Nephron (organoid): ENCODE results near the gene C2CD2.

Experiments
- H3K27ac Mint-ChIP-seq, 3 experiments: 2 replicates each; pipeline ENCODE4 v1.8.0; 2020; ENCODE audit warnings: mixed read lengths in 3 of 3, mild to moderate bottlenecking in 2 of 3, moderate library complexity in 1 of 3
- H3K27me3 Mint-ChIP-seq: 2 replicates; pipeline ENCODE4 v1.8.0; 2021; ENCODE audit warnings: low read depth, mild to moderate bottlenecking, moderate library complexity, mixed read lengths
- H3K36me3 Mint-ChIP-seq: 2 replicates; pipeline ENCODE4 v1.8.0; 2020; ENCODE audit warnings: low read depth, mixed read lengths
- H3K4me1 Mint-ChIP-seq: 2 replicates; pipeline ENCODE4 v1.8.0; 2020; ENCODE audit warnings: mixed read lengths
- H3K4me3 Mint-ChIP-seq, 3 experiments: 2 replicates each; pipeline ENCODE4 v1.8.0; 2020; ENCODE audit warnings: mild to moderate bottlenecking in 3 of 3, mixed read lengths in 3 of 3, moderate library complexity in 2 of 3
- H3K9me3 Mint-ChIP-seq: 2 replicates; pipeline ENCODE4 v1.8.0; 2020; ENCODE audit warnings: mixed read lengths
- TF ChIP-seq, protein P1 (sequence below), 3 experiments: fragments of 200-600 bp; sonication (generic); IDR thresholded peaks; one replicate each; pipeline ENCODE4 v1.5.0; 2021; ENCODE audit warnings: antibody characterized with exemption in 3 of 3; ENCODE audit not compliant: unreplicated experiment in 3 of 3

Gene C2CD2

DNA sequence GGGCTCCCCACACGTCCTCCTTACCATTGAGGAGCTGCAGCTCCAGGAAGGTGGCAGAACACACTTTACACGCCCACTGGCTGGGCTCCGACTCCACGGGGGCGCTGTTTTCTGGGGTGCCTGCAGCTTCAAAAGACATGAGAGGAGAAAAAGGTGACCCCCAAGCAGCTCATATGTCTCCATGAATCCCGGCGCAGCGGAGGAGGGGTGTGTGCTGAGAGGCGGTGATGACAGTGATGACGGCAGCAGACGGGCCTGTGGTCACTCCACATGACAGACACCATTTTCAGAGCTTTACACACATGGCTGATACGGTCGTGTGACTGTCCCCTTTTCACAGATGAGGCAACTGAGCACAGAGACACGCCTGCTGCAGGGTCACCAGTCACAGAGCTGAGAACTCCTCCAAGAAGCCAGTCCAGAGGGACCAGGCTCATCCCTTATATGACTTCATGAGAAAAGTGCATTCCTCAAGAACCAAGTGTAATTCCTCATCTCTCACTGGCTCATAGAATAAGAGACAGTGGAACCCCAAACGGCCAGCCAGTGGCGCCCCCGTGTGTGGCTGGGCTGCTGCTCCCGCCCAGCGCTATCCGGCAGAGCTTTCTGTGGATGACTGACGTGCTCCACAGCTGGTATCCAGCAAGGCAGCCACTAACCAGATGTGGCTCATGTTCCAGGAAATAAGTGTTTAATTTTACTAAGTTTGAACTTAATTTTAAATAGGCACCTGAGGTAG, 106.6 kb downstream of the C2CD2 start:
- Mint-ChIP-seq H3K4me3 (no peak overlapping the region), H3K27ac (no peak overlapping the region), H3K4me1 (no peaks in the 10 kb centered on the region), H3K36me3 (peaks cover 22% of the 10 kb centered on the region), H3K9me3 (peaks cover 4% of the 10 kb centered on the region), H3K27me3 (no peaks in the 10 kb centered on the region)
- TF ChIP-seq, protein P1, sequence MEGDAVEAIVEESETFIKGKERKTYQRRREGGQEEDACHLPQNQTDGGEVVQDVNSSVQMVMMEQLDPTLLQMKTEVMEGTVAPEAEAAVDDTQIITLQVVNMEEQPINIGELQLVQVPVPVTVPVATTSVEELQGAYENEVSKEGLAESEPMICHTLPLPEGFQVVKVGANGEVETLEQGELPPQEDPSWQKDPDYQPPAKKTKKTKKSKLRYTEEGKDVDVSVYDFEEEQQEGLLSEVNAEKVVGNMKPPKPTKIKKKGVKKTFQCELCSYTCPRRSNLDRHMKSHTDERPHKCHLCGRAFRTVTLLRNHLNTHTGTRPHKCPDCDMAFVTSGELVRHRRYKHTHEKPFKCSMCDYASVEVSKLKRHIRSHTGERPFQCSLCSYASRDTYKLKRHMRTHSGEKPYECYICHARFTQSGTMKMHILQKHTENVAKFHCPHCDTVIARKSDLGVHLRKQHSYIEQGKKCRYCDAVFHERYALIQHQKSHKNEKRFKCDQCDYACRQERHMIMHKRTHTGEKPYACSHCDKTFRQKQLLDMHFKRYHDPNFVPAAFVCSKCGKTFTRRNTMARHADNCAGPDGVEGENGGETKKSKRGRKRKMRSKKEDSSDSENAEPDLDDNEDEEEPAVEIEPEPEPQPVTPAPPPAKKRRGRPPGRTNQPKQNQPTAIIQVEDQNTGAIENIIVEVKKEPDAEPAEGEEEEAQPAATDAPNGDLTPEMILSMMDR (IDR thresholded peaks at IDR 0.05; ENCODE audit: unreplicated experiment in 3 of 3): peak in 1 of 3 experiments; percentile 6

DNA sequence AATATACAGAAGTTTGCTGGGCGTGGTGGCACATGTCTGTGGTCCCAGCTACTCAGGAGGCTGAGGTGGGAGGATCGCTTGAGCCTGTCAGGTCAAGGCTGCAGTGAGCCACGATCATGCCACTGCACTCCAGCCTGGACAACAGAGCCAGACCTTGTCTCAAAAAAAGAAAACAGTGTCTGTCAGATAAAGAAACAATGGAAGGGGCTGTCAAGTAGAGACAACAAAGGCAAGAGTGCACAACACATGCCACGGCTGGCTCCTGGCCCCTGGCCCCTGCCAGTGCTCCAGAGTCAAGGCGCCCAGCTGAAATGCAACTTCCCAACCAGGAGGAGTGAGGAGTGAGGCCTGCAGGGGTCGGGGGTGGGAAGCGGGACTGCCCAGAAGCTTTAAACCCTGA, 107.3 kb downstream of the C2CD2 start:
- Mint-ChIP-seq H3K4me1 (no peaks in the 10 kb centered on the region), H3K36me3 (peaks cover 29% of the 10 kb centered on the region), H3K27me3 (no peaks in the 10 kb centered on the region), H3K9me3 (peaks cover 7% of the 10 kb centered on the region), H3K4me3 (no peak overlapping the region), H3K27ac (no peak overlapping the region)
- TF ChIP-seq, protein P1 (IDR thresholded peaks at IDR 0.05; ENCODE audit: unreplicated experiment in 3 of 3): no peak

DNA sequence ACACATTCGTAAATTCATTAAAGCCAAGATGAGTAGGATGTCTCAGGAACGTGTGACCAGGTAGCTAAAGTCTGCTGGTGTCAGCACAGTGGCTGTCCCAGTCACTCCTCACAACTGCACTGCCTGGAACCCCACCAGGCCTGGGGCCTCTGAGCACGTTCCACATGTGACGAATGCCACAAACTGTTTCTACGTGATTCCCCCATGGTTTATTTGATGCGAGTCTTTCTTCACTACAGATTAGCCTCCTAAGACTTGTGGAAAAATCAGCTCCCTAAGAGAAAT, 107.8 kb downstream of the C2CD2 start:
- peaks cover 30% of the 10 kb centered on the region for H3K36me3 Mint-ChIP-seq
- peaks cover 12% of the 10 kb centered on the region for H3K9me3 Mint-ChIP-seq
- H3K27ac Mint-ChIP-seq: no peak overlapping the region
- H3K4me1 Mint-ChIP-seq: no peaks in the 10 kb centered on the region
- TF ChIP-seq, protein P1 (IDR thresholded peaks at IDR 0.05; ENCODE audit: unreplicated experiment in 3 of 3): no peak
- H3K4me3 Mint-ChIP-seq: no peak overlapping the region
- no peaks in the 10 kb centered on the region for H3K27me3 Mint-ChIP-seq

DNA sequence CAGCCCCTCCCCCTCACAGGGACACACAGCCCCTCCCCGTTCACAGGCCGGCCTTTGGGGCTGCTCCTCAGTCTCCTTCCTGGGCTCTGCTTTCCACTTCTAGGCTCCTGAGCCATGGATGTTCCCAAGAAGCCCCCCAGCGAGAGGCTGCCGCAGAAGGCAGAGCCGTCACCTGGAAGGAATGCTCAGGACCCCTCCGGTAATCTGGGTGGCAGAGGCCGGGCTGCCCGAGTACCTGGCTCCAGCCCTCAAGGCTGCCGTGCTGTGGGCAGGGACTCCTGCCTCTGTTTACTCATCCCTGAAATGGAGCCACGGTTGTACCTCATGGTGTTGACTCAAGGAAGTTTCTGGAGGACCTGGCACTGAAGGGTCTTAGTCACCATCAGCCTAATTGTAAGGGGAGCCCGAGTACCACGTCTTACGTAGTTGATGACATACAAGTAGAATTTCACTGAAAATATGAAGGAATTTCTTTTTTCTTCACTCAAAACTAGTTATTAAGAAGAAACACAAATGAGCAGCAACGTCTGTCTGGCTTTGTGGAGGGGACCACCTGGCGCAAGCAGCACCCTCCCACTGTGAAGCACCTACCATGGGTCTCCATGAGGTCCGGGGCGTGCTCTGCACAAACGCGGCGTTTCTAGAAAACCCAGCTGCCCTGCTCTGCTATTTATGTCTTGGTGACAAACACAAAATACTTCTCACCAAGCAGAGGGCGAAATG, 108.3 kb downstream of the C2CD2 start:
- peaks cover 31% of the 10 kb centered on the region for H3K36me3 Mint-ChIP-seq
- H3K27me3 Mint-ChIP-seq: no peaks in the 10 kb centered on the region
- H3K27ac Mint-ChIP-seq: no peak overlapping the region
- peaks cover 17% of the 10 kb centered on the region for H3K9me3 Mint-ChIP-seq
- no peak overlapping the region for H3K4me3 Mint-ChIP-seq
- no peaks in the 10 kb centered on the region for H3K4me1 Mint-ChIP-seq
- TF ChIP-seq, protein P1 (IDR thresholded peaks at IDR 0.05; ENCODE audit: unreplicated experiment in 3 of 3): no peak

DNA sequence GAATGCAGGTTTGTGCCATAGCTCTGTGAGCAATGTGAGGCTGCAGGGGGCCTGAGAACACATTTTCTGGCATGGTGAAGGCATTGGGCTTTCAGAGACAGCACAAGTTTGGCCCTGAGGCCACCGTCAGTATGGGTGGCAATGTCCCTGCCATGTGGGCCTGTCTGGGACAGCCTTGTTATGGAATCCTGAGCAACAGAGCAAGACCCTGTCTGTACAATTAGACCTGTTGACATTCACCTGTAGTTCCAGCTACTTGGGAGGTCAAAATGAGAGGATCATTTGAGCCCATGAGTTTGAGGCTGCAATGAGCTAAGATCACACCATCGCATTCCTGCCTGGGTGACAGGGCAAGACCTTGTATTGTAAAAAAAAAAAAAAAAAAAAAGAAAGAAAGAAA, 110.2 kb downstream of the C2CD2 start:
- TF ChIP-seq, protein P1 (IDR thresholded peaks at IDR 0.05; ENCODE audit: unreplicated experiment in 3 of 3): no peak
- Mint-ChIP-seq H3K36me3 (peaks cover 41% of the 10 kb centered on the region), H3K9me3 (peaks cover 21% of the 10 kb centered on the region), H3K4me3 (no peak overlapping the region), H3K27me3 (no peaks in the 10 kb centered on the region), H3K27ac (no peak overlapping the region), H3K4me1 (no peaks in the 10 kb centered on the region)

DNA sequence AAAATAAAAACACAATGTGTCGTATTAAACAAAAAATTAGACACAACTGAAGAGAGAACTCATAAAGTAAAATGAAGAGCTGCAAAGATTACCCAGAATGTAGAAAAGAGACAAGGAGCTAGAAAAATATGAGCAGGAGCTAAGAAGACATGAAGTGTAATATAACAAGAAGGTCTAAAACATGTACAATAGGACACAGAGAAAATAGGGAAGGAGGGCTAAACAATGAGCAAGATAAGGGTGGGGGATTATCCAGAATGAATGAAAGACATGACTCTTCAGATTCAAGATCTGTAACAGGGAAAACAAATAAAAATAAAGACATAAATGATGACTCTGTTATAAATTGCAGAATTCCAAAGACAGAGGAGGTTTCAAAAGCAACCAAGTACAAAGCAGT, 112.9 kb downstream of the C2CD2 start:
- Mint-ChIP-seq H3K27ac (no peak overlapping the region), H3K9me3 (peaks cover 21% of the 10 kb centered on the region), H3K36me3 (peaks cover 63% of the 10 kb centered on the region), H3K4me3 (no peak overlapping the region), H3K4me1 (no peaks in the 10 kb centered on the region), H3K27me3 (no peaks in the 10 kb centered on the region)
- TF ChIP-seq, protein P1 (IDR thresholded peaks at IDR 0.05; ENCODE audit: unreplicated experiment in 3 of 3): no peak
